Hair follicular keratinocyte (primary cell): ENCODE measurements around the gene TOB2. TPM values are rescaled to one million over a fixed set of nuclear protein-coding genes. Genes with fewer than 3 reads are reported as not detected.

Experiments used
- total RNA-seq: library from RNA; depleted of rRNA; stranded (reverse); fragments of >200 nt; gene quantifications from 2 replicates; pipeline ENCODE4 v1.2.3, GENCODE V29; 2015

Gene TOB2
- total RNA-seq, result 18.0 TPM in 2 replicates

GRCh38 chr22:41446639-41447434 is at the start of gene TOB2:
TSS of gene TOB2 (minus strand) at chr22:41446801. CDS start at chr22:41437345, 9,456 bp downstream.

GRCh38 chr22:41468381-41469217 is 22.0 kb upstream of the TOB2 start, which contains the start of the genes ACO2 and PHF5A:
TSS of gene ACO2 (plus strand) at chr22:41469117. CDS start at chr22:41469147, 30 bp downstream.
TSS of gene PHF5A (minus strand) at chr22:41468692. CDS start at chr22:41468653, 39 bp downstream.

Other genes with a start within 250 kb of the TOB2 start
- 11.1 and 18.5 TPM in 2 replicates for gene L3MBTL2, start 241.5 kb downstream of the TOB2 start, total RNA-seq
- 1.9 and 3.5 TPM in 2 replicates for gene CHADL, start 205.9 kb downstream of the TOB2 start, total RNA-seq
- gene RANGAP1, start 160.6 kb downstream of the TOB2 start, total RNA-seq, result 112 and 192 TPM in 2 replicates
- gene ZC3H7B, start 145.3 kb downstream of the TOB2 start, total RNA-seq, result 36.2 and 50.3 TPM in 2 replicates
- 6.1 and 6.4 TPM in 2 replicates for gene TEF, start 64.9 kb downstream of the TOB2 start, total RNA-seq
- gene PHF5A, start 21.9 kb upstream of the TOB2 start, total RNA-seq, result 48.5 and 86.8 TPM in 2 replicates
- 86.4 and 93.8 TPM in 2 replicates for gene ACO2, start 22.3 kb upstream of the TOB2 start, total RNA-seq
- gene POLR3H, start 97.7 kb upstream of the TOB2 start, total RNA-seq, result 10.8 and 21.3 TPM in 2 replicates
- not detected in 2 replicates for gene CSDC2, start 114.2 kb upstream of the TOB2 start, total RNA-seq
- gene PMM1, start 143.0 kb upstream of the TOB2 start, total RNA-seq, result 66.9 and 73.7 TPM in 2 replicates
- gene DESI1, start 174.2 kb upstream of the TOB2 start, total RNA-seq, result 72.8 and 126 TPM in 2 replicates
- gene XRCC6, start 174.5 kb upstream of the TOB2 start, total RNA-seq, result 273 and 461 TPM in 2 replicates
- gene SNU13, start 242.1 kb upstream of the TOB2 start, total RNA-seq, result 166 and 191 TPM in 2 replicates